ENCODE measurements around the gene TMEM115.
"Not testable (repeated sequence)": the region's sequence is repeated elsewhere in the genome, so short reads cannot be mapped to it uniquely, and the experiment has no call there.

The TMEM115 gene

GRCh38 chr3:50318615-50319014 lies 40.7 kb downstream of the TMEM115 start:
- no peak for DNase-seq (ENCODE audit: low read depth)
- in situ Hi-C loops (cut with HindIII; ENCODE audit: low sequenced_read_pairs): no loop called here
- H3K4me3 ChIP-seq (ENCODE audit: low read depth, low read length): no peak overlapping the region
- no peak for TF ChIP-seq CTCF (IDR thresholded peaks at IDR 0.05; ENCODE audit: low read depth, low read length, missing control alignments)

GRCh38 chr3:50318163-50318562 lies 41.2 kb downstream of the TMEM115 start:
- no peak for DNase-seq (ENCODE audit: low read depth)
- no peak for TF ChIP-seq CTCF (IDR thresholded peaks at IDR 0.05; ENCODE audit: low read depth, low read length, missing control alignments)
- H3K4me3 ChIP-seq (ENCODE audit: low read depth, low read length): no peak overlapping the region
- in situ Hi-C loops (cut with HindIII; ENCODE audit: low sequenced_read_pairs): no loop called here

DNA sequence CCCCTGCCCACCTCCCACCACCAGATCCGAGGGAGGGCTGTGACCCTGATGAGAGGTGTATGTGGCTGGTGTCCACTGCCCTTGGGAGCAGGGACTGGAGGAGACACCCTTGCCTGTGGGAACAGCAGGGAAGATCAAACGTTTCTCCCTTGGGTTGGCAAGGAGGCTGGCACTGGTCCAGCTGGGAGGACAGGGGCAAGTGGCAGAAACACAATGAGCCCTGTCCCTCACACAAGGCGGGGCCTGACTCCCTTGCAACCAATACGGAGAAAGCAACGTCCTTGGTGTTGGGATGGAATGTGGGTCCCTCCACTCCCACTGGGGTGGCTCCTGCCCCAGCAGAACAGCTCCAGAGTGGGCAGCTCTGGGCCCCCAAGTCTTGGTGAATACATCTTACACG lies 42.0 kb downstream of the TMEM115 start:
- no peak for DNase-seq (ENCODE audit: low read depth)
- no peak overlapping the region for H3K4me3 ChIP-seq (ENCODE audit: low read depth, low read length)
- TF ChIP-seq CTCF (IDR thresholded peaks at IDR 0.05; ENCODE audit: low read depth, low read length, missing control alignments): no peak
- in situ Hi-C loops (cut with HindIII; ENCODE audit: low sequenced_read_pairs): no loop called here

- in situ Hi-C loops (cut with HindIII; ENCODE audit: low sequenced_read_pairs): no loop called here
- H3K4me3 ChIP-seq (ENCODE audit: low read depth, low read length): no peak overlapping the region
- DNase-seq (ENCODE audit: low read depth): no peak
Observed at GRCh38 chr3:50316657-50317242, 42.6 kb downstream of the TMEM115 start.

DNA sequence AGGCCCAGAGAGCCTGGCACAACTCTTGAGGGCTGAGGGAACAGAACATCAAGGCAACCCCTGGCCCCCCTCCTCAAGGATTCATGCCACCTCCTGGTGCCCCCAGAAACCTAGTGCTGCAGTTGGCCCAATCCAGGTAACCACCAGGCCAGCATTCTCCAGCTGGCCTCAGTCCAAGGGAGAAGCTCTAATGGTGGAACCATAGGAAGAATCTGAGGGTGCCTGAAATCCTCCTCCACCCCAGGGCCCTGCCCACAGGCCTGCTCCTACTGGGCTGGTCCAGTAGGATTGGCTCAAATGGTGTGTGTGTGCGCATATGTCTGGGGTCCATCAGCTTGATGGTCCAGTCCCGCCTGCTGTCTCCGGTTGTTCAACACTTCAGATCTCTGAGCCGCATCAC lies 44.5 kb downstream of the TMEM115 start:
- in situ Hi-C loops (cut with HindIII; ENCODE audit: low sequenced_read_pairs): no loop called here
- H3K4me3 ChIP-seq (ENCODE audit: low read depth, low read length): no peak overlapping the region
- DNase-seq (ENCODE audit: low read depth): no peak
- no peak for TF ChIP-seq CTCF (IDR thresholded peaks at IDR 0.05; ENCODE audit: low read depth, low read length, missing control alignments)

More at GRCh38 chr3:50316657-50317242, 42.6 kb downstream of the TMEM115 start:
- no peak for TF ChIP-seq CTCF (IDR thresholded peaks at IDR 0.05; ENCODE audit: low read depth, low read length, missing control alignments)

- no peak overlapping the region for H3K4me3 ChIP-seq (ENCODE audit: low read depth, low read length)
- in situ Hi-C loops (cut with HindIII; ENCODE audit: low sequenced_read_pairs): no loop called here
- no peak for TF ChIP-seq CTCF (IDR thresholded peaks at IDR 0.05; ENCODE audit: low read depth, low read length, missing control alignments)
- no peak for DNase-seq (ENCODE audit: low read depth)
Observed at GRCh38 chr3:50314342-50314741, 45.0 kb downstream of the TMEM115 start.

DNA sequence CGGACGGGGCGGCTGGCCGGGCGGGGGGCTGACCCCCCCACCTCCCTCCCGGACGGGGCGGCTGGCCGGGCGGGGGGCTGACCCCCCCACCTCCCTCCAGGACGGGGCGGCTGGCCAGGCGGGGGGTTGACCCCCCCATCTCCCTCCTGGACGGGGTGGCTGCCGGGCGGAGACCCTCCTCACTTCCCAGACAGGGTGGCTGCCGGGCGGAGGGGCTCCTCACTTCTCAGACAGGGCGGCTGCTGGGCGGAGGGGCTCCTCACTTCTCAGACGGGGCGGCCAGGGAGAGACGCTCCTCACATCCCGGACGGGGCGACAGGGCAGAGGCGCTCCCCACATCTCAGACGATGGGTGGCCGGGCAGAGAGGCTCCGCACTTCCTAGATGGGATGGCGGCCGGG lies 47.3 kb downstream of the TMEM115 start:
- in situ Hi-C loops (cut with HindIII; ENCODE audit: low sequenced_read_pairs): not testable (repeated sequence)

More for the DNA sequence above, 47.3 kb downstream of the TMEM115 start:
- H3K4me3 ChIP-seq (ENCODE audit: low read depth, low read length); DNase-seq (ENCODE audit: low read depth): not testable (repeated sequence)
